Prostate gland (tissue), 2 donors: ENCODE data around the gene DIPK2B. TPM values are rescaled to one million over a fixed set of nuclear protein-coding genes. Genes with fewer than 3 reads are reported as not detected.

Experiments
- DNase-seq: peaks from one replicate; pipeline ENCODE4 v3.0.0-alpha.2; 2019; ENCODE audit warnings: low spot score
- H3K27ac ChIP-seq, 2 donors: fragments of 200-600 bp; sonication (generic); 2 replicates each; pipeline ENCODE4 v1.5.1; 2017 to 2019
- H3K27me3 ChIP-seq: fragments of 200-600 bp; sonication (generic); replicated peaks from 2 replicates; pipeline ENCODE4 v1.5.1; 2019; ENCODE audit not compliant: insufficient read depth
- H3K36me3 ChIP-seq, 2 donors: fragments of 200-600 bp; sonication (generic); 1 replicate in 1 of 2; 2 replicates in 1 of 2; pipeline versions ENCODE4 v1.5.1 to v1.8.1; 2017 to 2019
- H3K4me1 ChIP-seq: fragments of 200-600 bp; sonication (generic); replicated peaks from 2 replicates; pipeline ENCODE4 v1.5.1; 2019
- H3K4me3 ChIP-seq, 2 donors: fragments of 200-600 bp; sonication (generic); 2 replicates each; pipeline ENCODE4 v1.5.1; 2017 to 2019
- H3K9me3 ChIP-seq: fragments of 200-600 bp; sonication (generic); 2 replicates; pipeline ENCODE4 v1.5.1; 2017
- POLR2A ChIP-seq: fragments of 450-650 bp; IDR thresholded peaks from one replicate; pipeline ENCODE4 v1.6.1; 2016; ENCODE audit warnings: antibody characterized with exemption, mild to moderate bottlenecking
- POLR2AphosphoS5 ChIP-seq: sonication (generic); formaldehyde crosslinking; IDR thresholded peaks from one replicate; pipeline ENCODE4 v1.6.1; 2017; ENCODE audit warnings: antibody characterized with exemption
- WGBS: methylation state at CpG from one replicate; pipeline ENCODE4 v1.1.5; 2018; 5-methylcytosine and 5-hydroxymethylcytosine counted together
- intact Hi-C: fragments of 100-400 bp; cut with DNase I; formaldehyde crosslinking; loops from one replicate; pipeline ENCODE4 v1.14.2; 2022
- total RNA-seq, 2 donors: library from RNA; depleted of rRNA; stranded (reverse); fragments of >200 nt; gene quantifications; one replicate each; pipeline ENCODE4 v1.1.0, GENCODE V29; 2016
- TF ChIP-seq, protein P1 (sequence below), 4 experiments: fragments of 200-600 bp in 2 of 4; fragments of 450-650 bp in 2 of 4; sonication (generic) in 2 of 4; IDR thresholded peaks; 1 replicate in 3 of 4; 2 replicates in 1 of 4; pipeline ENCODE4 v1.5.1; 2016 to 2019; ENCODE audit warnings: antibody characterized with exemption in 4 of 4, mild to moderate bottlenecking in 2 of 4, moderate library complexity in 2 of 4

DIPK2B gene
- total RNA-seq, 2 donors from 2014 or later: 7.4 to 14.9 TPM

DNA sequence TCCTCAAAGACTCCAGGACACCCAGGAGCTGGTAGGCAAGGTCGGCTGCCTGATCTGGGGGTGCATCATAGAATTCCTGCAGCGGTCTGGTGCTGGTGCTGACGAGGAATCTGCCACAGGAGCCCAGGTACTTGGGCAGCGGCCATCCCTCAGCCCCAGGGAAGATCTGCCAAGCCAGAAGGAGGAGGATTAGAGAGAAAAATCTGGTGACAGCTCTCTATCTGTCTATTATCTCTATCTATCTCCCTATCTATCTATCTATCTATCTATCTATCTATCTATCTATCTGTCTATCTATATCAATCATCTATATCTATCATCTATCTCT lies 46.7 kb downstream of the DIPK2B start:
- Histone ChIP-seq H3K4me3 (no peak overlapping the region), H3K9me3 (no peaks in the 10 kb centered on the region), H3K27ac (no peak overlapping the region), H3K27me3 (no peaks in the 10 kb centered on the region), H3K36me3 (no peaks in the 10 kb centered on the region), H3K4me1 (no peaks in the 10 kb centered on the region)
- intact Hi-C loops: no loop called here
- TF ChIP-seq, protein P1, sequence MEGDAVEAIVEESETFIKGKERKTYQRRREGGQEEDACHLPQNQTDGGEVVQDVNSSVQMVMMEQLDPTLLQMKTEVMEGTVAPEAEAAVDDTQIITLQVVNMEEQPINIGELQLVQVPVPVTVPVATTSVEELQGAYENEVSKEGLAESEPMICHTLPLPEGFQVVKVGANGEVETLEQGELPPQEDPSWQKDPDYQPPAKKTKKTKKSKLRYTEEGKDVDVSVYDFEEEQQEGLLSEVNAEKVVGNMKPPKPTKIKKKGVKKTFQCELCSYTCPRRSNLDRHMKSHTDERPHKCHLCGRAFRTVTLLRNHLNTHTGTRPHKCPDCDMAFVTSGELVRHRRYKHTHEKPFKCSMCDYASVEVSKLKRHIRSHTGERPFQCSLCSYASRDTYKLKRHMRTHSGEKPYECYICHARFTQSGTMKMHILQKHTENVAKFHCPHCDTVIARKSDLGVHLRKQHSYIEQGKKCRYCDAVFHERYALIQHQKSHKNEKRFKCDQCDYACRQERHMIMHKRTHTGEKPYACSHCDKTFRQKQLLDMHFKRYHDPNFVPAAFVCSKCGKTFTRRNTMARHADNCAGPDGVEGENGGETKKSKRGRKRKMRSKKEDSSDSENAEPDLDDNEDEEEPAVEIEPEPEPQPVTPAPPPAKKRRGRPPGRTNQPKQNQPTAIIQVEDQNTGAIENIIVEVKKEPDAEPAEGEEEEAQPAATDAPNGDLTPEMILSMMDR (IDR thresholded peaks at IDR 0.05): no peak
- no peak for TF ChIP-seq POLR2A
- no peak for TF ChIP-seq POLR2AphosphoS5
- no peak for DNase-seq
- 94% methylated on average over 3 of the region's 4 CpGs for WGBS
